ENCODE data around the gene ARRDC3. TPM values are rescaled to one million over a fixed set of nuclear protein-coding genes. Genes with fewer than 3 reads are reported as not detected.

The ARRDC3 gene
- total RNA-seq, 2 donors from 2014 or later = 30.5 to 60.7 TPM

- Mint-ChIP-seq H3K27me3 (ENCODE audit: insufficient read depth) (no peaks in the 10 kb centered on the region), H3K4me1 (peaks cover 4% of the 10 kb centered on the region), H3K9me3 (no peaks in the 10 kb centered on the region), H3K27ac (peak overlapping the region; percentile 44), H3K36me3 (ENCODE audit: low read depth) (peaks cover 52% of the 10 kb centered on the region), H3K4me3 (no peak overlapping the region)
- TF ChIP-seq, protein P1, sequence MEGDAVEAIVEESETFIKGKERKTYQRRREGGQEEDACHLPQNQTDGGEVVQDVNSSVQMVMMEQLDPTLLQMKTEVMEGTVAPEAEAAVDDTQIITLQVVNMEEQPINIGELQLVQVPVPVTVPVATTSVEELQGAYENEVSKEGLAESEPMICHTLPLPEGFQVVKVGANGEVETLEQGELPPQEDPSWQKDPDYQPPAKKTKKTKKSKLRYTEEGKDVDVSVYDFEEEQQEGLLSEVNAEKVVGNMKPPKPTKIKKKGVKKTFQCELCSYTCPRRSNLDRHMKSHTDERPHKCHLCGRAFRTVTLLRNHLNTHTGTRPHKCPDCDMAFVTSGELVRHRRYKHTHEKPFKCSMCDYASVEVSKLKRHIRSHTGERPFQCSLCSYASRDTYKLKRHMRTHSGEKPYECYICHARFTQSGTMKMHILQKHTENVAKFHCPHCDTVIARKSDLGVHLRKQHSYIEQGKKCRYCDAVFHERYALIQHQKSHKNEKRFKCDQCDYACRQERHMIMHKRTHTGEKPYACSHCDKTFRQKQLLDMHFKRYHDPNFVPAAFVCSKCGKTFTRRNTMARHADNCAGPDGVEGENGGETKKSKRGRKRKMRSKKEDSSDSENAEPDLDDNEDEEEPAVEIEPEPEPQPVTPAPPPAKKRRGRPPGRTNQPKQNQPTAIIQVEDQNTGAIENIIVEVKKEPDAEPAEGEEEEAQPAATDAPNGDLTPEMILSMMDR (conservative IDR thresholded peaks at IDR 0.05) = no peak
- 89 to 98% methylated on average over 4 to 8 of the region's 8 CpGs for WGBS, 2 experiments (ENCODE audit: insufficient coverage in 1 of 2, insufficient read length in 1 of 2)
- peaks cover 60% of the 10 kb centered on the region for H3K36me3 ChIP-seq (ENCODE audit: control insufficient read depth, insufficient read depth, low read length)
- H3K27me3 ChIP-seq (ENCODE audit: control insufficient read depth, insufficient read depth, low read length, poor library complexity, severe bottlenecking) = no peaks in the 10 kb centered on the region
- H3K9me3 ChIP-seq (ENCODE audit: control insufficient read depth, low read length) = no peaks in the 10 kb centered on the region
- H3K9ac ChIP-seq (ENCODE audit: extremely low read depth, low read length, poor library complexity, severe bottlenecking) = no peak overlapping the region
- no peak overlapping the region for H3K27ac ChIP-seq (ENCODE audit: low read depth, low read length)
- DNase-seq = no peak
- H3K4me3 ChIP-seq (ENCODE audit: low read length) = no peak overlapping the region
- H3K4me1 ChIP-seq (ENCODE audit: control insufficient read depth, insufficient read depth, low read length) = peaks cover 5% of the 10 kb centered on the region
Measured at GRCh38 chr5:91367908-91368648, 15.0 kb downstream of the ARRDC3 start.

DNA sequence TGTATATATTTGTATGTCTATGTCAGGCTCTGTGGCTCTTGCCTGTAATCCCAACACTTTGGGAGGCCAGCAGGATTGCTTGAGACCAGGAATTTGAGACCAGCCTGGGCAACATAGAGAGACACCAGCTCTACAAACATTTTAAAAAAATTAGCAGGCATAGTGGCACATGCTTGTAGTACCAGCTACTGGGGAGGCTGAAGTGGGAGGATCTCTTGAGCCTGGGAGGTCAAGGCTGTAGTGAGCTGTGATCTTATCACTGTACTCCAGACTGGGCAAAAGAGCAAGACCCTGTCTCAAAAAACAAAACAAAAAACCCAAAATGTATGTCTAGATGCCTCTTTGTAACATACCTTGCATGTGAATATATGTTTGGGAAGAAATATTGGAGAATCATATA, 15.8 kb downstream of the ARRDC3 start:
- no peak overlapping the region for H3K4me3 Mint-ChIP-seq
- no peak for DNase-seq
- H3K9me3 Mint-ChIP-seq = no peaks in the 10 kb centered on the region
- peaks cover 6% of the 10 kb centered on the region for H3K4me1 ChIP-seq (ENCODE audit: control insufficient read depth, insufficient read depth, low read length)
- H3K36me3 Mint-ChIP-seq (ENCODE audit: low read depth) = peaks cover 46% of the 10 kb centered on the region
- peaks cover 52% of the 10 kb centered on the region for H3K36me3 ChIP-seq (ENCODE audit: control insufficient read depth, insufficient read depth, low read length)
- H3K4me3 ChIP-seq (ENCODE audit: low read length) = no peak overlapping the region
- peaks cover 4% of the 10 kb centered on the region for H3K4me1 Mint-ChIP-seq
- H3K27ac ChIP-seq (ENCODE audit: low read depth, low read length) = no peak overlapping the region
- H3K27me3 ChIP-seq (ENCODE audit: control insufficient read depth, insufficient read depth, low read length, poor library complexity, severe bottlenecking) = no peaks in the 10 kb centered on the region
- H3K9ac ChIP-seq (ENCODE audit: extremely low read depth, low read length, poor library complexity, severe bottlenecking) = no peak overlapping the region
- TF ChIP-seq, protein P1 (conservative IDR thresholded peaks at IDR 0.05) = no peak
- no peaks in the 10 kb centered on the region for H3K9me3 ChIP-seq (ENCODE audit: control insufficient read depth, low read length)
- no peaks in the 10 kb centered on the region for H3K27me3 Mint-ChIP-seq (ENCODE audit: insufficient read depth)
- H3K27ac Mint-ChIP-seq = no peak overlapping the region

GRCh38 chr5:91366551-91366950, 16.6 kb downstream of the ARRDC3 start:
- Histone ChIP-seq H3K27ac (ENCODE audit: low read depth, low read length) (no peak overlapping the region), H3K9ac (ENCODE audit: extremely low read depth, low read length, poor library complexity, severe bottlenecking) (no peak overlapping the region), H3K4me1 (ENCODE audit: control insufficient read depth, insufficient read depth, low read length) (peaks cover 6% of the 10 kb centered on the region), H3K9me3 (ENCODE audit: control insufficient read depth, low read length) (peaks cover 5% of the 10 kb centered on the region), H3K36me3 (ENCODE audit: control insufficient read depth, insufficient read depth, low read length) (peaks cover 44% of the 10 kb centered on the region), H3K4me3 (ENCODE audit: low read length) (no peak overlapping the region), H3K27me3 (ENCODE audit: control insufficient read depth, insufficient read depth, low read length, poor library complexity, severe bottlenecking) (no peaks in the 10 kb centered on the region)
- no peaks in the 10 kb centered on the region for H3K27me3 Mint-ChIP-seq (ENCODE audit: insufficient read depth)
- no peaks in the 10 kb centered on the region for H3K9me3 Mint-ChIP-seq
- TF ChIP-seq, protein P1 (conservative IDR thresholded peaks at IDR 0.05) = no peak
- DNase-seq = no peak
- no peak overlapping the region for H3K4me3 Mint-ChIP-seq
- 75 to 93% methylated on average over 1 of the region's 1 CpG for WGBS, 2 experiments (ENCODE audit: insufficient coverage in 1 of 2, insufficient read length in 1 of 2)
- H3K36me3 Mint-ChIP-seq (ENCODE audit: low read depth) = peaks cover 38% of the 10 kb centered on the region
- H3K4me1 Mint-ChIP-seq = peaks cover 4% of the 10 kb centered on the region
- no peak overlapping the region for H3K27ac Mint-ChIP-seq

Measured in endodermal cell (in vitro differentiated cells).